ENCODE measurements around the gene CMKLR1.

Gene CMKLR1, protein sequence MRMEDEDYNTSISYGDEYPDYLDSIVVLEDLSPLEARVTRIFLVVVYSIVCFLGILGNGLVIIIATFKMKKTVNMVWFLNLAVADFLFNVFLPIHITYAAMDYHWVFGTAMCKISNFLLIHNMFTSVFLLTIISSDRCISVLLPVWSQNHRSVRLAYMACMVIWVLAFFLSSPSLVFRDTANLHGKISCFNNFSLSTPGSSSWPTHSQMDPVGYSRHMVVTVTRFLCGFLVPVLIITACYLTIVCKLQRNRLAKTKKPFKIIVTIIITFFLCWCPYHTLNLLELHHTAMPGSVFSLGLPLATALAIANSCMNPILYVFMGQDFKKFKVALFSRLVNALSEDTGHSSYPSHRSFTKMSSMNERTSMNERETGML
- total RNA-seq: 0 to 1.1 (median 0.10) reads per million in 4 donors

DNA sequence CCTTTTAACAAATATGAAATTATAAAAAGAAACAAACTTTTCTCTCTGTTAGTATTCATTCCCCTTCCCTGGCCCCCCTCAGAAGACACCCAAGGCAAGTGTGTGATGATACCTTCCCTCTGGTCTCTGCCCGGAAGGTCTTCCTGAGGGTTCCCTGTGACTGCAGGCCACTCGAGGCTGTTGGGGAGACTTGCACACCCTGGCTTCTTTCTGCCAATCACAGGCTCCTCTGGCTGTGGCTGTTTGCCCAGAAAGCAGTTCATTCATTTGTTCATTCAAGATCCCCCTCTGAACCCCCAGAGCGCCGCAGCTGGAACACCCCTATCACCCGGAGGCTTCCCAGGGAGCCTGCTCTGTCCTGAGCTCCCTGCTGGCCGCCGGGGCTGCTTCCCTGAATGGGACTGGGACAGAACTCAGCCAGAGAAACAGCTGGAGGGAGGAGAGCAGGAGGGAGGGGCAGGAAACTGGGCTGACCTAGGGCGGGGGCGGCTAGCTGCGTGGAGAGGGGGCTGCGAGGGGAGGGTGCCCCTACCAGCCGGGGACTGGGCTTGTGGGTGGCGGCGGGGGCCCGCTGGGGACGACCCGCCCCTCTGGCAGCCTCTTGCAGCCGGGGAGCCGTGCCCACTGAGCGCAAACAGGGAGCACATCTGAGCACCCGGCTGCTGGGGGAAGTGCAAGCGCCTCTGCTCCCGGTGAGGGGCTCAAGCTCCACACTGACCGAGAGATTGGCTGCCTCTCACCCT lies at the start of gene CMKLR1:
Gene CMKLR1 (minus strand): TSS at position 397 of the 743 bp plus-strand sequence. CDS start 45,720 bp downstream, outside the sequence.
- no peak for DNase-seq

DNA sequence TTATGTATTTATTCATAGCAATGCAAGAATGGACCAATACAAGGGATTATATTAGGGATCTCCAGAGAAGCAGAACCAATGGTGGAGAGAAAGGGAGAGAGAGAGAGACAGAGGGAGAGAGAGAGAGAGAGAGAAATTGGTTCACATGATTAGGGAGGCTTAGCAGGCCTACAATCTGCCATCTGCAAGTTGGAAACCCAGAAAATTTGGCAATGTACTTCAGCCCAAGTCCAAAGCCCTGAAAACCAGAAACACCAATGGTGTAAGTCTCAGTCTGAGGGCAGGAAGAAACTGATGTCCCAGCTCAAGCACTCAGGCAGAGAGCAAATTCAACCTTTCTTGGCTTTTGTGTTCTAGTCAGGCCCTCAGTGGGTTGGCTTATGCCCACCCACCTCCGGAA lies 48.7 kb upstream of the CMKLR1 start:
- no peak for DNase-seq

DNA sequence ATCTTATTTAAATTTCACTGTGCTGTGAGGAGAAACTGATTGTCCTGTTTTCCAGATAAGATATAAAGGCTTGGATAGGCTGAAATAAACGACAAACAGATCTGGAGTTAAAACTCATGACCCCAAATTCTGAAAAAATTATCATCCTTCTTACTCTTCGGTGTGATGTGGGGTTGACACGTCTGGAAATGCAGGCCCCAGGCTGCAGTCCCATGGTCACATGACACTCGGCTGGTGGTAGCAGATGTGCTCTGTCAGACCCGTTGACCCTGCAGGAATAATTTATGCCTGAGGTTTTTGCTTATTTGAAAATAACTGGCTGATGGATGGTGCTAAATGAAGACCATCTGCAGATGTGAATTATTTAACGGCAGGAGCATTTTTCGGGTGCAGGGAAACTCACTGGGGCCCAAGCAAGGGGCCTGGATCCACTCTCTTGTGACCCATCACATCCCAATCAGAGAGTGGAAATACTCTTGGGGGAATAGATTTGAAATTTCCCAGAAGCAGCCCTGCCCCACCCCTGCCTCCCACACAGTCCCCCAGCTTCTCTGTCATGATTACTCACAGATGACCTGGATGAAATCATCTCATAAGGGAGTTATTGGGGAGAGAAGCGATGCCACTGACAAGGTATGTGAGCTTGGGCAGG lies 47.7 kb upstream of the CMKLR1 start:
- DNase-seq: no peak

DNA sequence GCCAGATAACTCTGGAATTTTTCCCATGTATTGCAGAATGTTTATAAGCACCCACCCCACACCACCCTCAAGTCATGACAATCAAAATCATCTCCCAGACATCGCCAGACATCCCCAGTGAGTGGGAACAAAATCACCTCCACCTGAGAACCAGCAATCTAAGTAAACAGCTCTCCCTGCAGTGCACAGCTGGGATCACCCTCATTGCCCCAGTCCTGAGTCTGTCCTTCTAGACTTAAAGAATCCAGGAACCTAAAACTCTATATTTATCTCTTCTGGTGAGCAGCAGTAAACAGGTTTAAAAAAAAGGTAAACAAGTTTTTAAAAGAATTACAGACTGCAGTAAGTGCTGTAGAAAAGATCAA lies 43.3 kb upstream of the CMKLR1 start:
- no peak for DNase-seq

DNA sequence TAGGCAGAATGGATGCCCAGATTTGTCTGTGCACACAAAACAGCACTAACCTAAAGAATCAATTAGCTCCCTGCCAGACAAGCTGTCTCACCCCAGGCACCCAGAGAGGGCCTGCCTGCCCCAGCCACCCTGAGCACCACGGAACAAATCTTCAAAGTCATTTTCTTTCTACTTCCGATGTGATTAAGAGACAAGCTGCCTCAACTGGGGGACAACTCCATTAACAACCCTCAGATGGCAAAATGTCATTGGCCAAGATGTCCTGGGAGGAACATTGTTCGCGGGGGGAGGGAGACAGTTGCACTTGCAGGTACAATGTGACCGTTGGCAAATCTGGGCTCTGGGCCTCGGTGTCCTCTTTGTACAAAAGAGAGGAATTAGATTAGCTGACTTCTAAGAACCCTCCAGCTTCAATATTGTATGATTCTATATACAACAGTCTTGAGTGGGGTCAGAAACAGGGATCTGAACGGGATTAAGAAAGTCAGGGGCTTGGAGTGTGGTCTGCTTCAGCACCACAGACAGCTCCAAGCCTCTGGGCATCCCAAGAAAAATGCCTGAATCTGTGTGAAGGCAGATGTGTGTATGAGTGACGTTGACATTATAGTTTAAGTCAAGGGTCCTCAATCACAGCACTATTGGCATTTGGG lies 42.8 kb upstream of the CMKLR1 start:
- no peak for DNase-seq

DNA sequence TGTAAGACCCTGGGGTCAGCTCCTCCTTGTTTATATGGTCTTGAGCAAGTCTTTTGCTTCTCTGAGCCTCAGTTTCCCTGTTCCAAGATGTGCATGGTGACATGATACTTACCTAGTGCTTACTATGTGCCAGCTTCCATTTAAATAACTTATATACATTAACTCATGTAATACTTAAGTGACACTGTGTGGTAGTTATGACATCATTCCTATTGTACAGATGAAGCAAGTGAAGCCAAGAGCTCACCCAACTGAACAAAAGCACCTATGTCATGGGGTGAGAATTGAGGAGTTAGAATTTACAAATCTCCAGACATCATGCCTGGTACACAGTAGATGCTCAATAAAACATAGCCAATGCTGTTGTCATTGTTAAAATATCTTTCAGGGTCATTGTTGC lies 41.3 kb upstream of the CMKLR1 start:
- no peak for DNase-seq

DNA sequence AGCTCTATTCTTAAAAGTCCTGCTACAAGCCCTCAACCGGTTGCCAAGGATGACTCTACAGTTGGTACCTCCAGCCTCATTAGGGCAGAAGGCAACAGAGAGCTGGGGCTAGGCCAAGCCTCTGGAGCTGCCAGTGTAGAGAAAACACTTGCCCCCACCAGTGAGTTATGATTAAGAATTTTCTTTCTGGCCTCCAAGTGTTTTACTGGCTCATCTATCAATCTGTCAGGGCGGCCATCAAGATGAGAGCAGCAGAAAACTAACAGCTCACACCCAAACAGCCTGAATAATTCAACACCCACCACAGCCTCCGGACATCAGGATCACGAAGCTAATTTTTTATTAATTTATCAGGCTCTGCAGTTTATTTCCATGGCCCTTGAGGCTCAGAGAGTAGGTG lies 40.7 kb upstream of the CMKLR1 start:
- DNase-seq: no peak

DNA sequence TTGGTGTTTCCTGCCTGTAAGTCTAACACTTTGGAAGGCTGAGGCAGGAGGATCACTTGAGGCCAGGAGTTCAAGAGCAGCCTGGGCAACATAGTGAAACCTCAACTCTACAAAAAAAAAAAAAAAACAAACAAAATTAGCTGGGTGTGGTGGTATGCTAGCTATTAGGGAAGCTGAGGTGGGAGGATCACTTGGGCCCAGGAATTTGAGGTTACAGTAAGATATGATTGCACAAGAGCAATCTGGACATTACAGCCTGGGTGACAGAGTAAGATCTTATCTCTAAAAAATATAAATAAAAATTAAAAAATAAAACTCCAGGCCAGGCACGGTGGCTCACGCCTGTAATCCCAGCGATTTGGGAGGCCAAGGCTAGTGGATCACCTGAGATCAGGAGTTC lies 39.8 kb upstream of the CMKLR1 start:
- DNase-seq: no peak

DNA sequence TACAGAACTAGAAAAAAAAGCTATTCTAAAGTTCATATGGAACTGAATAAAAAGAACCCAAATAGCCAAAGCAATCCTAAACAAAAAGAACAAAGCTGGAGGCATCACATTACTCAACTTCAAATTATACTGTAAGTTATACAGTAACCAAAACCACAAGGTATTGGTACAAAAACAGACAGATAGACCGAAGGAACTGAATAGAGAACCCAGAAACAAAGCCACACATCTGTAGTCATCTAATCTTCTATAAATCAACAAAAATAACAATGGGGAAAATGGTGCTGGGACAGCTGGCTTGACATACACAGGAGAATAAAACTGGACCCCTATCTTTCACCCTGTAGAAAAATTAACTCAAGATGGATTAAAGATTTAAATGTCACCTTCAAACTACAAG lies 38.1 kb upstream of the CMKLR1 start:
- DNase-seq: no peak

DNA sequence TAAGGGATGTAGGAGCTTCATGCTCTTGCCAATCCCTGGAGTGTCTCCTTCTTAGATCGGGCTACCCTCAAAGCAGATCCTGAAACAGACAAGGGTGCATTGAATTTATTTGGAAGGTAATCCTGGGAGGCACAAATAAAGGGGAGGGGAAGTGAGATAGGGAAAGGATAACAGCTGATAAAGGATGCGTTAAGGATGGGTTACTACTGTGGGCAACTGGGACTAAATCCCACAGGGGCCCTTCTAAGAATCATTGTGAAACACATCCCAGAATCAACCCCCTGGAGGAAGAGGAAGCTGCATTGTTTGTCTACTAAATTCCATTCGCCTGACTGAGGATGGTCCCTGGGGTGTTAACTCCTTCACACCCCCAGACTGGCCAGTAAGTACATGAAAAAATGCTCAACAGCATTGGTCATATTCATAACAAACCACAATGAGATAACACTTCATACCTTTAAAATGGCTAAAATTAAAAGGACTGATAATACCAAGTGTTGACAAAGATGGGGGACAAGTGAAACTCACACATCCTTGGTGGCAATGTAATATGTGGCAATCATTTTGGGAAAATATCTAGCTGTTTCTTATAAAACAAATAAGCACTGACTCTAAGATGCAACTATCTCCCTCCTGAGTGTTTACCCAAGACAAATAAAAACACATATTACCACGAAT lies 37.0 kb upstream of the CMKLR1 start:
- DNase-seq: no peak

DNA sequence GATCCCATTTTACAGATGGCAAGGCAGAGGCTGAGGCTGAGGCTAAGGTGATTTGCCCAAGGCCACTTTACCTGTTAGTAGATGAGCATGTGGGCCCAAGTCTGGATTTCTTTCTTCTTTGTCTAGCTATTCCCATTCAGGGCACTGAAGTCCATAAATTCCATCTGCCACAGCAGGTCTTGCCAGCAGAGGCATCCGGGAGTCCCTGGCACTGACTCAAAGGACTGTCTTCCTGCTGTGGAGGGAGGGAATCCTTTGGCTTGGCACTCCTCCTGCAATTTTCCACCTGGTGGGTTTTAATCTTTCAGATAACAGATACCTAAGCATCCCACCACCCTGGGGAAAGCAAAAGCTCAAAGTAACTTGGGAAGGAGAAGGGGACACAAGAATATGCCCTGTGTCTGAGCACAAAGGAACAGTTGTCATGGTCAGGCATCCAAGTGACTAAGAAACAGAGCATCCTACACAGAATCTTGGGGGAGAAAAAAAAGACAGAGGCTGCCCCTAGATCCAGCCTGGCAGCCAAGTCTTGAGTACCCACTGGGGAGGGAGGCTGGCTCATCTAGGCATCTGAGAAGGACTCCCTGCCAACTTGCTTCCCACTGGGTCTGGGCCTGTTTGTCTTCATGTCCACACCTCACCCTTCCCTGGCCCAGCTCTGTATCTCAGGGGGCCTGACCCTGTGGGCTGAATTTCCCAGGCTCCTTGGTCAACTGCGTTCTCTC lies 35.6 kb upstream of the CMKLR1 start:
- DNase-seq: no peak

DNA sequence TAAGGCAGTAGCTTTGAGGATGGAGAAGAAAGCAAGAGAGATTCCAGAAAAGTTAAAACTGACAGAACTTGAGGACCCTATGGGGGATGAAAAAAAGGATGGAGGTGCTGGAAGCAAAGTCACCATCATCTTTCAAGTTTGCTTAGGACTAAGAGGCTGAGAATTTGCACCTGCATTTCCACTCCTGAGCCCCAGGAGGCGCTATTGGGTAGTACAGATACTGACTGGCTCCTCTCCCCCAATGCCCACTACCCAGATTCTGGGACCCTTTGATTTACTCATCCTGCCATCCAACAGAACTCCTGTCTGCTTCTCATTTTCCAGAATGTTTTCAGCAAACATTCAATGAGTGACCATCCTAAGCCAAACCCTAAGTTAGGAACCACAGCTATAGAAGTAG lies 34.0 kb upstream of the CMKLR1 start:
- DNase-seq: no peak

DNA sequence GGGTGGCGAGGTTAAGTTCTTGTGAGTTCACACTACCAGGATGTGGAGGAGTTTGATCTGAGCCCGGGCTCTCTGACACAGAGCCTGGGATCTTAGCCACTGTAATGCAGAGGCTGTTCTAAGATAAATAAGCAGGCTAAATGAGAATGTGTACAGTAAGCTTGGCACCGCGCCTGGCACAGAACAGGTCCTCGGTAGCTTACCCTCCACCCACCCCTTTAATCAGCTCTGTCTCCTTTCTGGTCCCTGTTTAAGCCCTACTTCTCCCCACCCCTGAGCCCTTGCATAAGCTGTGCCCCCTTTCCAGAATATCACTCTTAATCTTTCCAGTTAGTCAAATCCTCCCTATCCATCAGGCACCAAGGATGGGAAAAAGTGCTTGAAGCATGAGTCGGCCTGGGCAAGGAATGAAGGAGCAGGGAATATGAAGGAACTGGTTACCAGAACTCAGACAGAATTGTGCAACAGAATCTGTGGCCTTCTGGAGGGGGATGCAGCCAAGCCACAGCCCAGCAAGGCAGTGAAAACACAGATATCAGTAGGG lies 32.8 kb upstream of the CMKLR1 start:
- no peak for DNase-seq

DNA sequence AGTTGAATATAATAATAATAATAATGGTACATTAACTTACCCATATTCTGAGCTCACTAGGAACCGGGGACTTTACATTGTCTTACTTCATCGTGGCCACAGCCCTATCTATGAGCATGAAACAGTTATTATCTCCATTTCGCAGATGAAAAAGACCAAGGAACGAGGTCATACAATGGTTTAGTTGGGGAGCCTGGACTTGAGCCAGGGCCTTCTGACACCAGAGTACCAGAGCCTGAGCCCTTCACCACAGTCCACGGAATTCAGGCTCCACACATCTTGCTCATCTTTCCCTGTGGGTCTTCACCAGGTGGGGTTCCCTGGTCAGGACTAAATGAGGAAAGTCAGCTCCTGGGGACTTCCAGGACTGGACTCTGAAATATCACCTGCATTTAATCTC lies 31.3 kb upstream of the CMKLR1 start:
- no peak for DNase-seq

DNA sequence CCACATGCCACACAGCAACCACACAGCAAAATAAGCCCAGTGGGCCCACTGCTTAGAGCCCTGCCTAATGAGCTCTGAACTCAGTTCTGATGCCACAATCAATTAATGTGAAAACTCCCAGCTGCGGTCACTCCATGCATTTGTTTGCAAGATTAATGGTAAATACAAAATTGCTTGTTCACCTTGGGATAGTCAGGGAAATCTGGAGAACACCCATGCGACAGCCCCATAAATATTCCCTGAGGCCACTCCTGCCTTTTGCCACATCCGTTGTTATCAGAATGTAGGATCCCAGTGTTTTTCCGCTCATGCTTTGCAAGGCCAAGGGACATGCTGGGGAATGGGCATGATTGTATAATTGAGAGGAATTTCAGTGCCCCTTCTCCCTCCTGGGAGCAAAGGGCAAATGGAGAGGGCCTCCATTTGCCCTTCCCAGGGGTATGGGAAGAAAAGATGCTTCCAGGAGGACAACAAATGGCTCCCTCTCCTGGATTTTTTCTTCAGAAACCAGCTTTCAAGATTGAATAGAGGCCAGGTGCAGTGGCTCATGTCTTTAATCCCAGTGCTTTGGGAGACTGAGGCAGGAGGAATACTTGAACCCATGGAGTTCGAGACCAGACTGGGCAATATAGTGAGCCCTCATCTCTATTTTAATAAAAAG lies 30.8 kb upstream of the CMKLR1 start:
- no peak for DNase-seq

DNA sequence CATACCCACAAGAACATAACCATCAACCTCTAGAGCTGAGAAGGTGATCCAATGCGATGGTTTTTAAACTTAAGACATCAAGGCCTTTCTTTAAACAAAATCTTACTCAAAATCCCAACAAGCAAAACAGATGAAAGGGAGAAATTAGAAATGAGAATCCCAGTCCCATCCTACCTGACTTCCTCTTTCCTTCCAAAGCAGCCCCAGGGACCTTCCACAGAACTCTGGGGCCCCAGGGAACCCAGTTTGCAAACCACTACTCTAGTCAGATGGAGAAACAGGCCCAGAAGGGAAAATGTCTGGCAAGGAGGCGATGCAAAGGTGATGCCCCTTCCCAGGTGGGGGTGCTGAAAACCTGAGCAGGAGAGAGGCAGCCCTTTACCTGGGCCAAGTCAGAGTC lies 29.0 kb upstream of the CMKLR1 start:
- no peak for DNase-seq

DNA sequence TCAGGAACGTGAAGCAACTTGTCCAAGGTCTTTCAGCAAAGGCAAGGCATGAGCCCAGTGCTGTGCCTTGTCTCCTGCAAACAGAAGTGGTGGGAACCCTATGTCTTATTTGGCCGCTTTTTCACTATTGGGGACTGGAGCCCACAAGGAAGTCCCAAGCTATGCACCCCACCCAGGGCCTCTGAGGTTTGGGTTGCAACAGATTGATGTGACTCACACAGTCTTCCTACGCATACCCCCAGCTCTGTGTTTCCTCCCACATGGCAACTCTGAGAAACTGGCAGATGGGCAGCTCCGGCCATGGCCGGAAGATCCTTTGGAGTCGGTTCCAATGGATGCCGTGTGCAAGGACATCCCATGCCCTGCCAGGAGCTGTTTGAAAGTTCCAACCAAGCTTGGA lies 28.3 kb upstream of the CMKLR1 start:
- DNase-seq: no peak

DNA sequence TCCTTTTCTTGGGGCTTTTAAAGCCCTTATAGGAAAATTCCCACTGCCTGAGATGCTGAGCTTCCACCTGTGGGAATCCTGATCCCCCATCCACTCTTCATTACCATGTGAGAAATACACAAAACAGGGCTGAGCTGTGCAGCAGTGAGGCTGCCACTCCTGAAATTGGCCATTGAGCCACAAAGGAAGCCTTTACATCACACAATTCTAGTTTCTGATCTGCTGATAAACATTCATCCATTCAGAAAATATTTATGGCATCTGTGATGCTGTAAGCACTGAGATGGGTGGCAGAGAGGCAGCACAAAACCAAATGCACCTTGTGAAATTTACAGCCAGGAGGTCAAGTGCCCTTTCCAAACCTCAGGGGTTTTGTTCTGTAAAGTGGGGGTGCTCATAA lies 26.2 kb upstream of the CMKLR1 start:
- DNase-seq: no peak

DNA sequence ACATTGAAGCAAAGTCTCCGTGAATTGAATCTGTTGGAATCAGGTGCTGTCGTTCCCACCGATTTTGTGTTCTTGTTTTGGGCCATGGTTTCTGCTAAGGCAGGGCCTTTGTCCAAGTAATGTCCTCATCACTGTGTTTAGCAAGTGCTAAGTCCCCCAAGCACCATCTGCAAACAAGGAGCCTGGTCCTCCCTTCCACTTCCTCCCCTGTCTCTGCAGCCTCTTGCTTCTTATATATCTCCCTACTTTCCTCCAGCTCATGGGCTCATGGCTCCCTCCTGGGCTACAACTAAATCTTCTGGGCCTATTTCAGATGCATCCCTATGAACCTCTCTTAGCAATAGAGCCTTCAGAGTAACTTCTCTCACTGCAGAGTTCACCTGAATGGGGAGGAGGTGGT lies 25.8 kb upstream of the CMKLR1 start:
- DNase-seq: no peak

DNA sequence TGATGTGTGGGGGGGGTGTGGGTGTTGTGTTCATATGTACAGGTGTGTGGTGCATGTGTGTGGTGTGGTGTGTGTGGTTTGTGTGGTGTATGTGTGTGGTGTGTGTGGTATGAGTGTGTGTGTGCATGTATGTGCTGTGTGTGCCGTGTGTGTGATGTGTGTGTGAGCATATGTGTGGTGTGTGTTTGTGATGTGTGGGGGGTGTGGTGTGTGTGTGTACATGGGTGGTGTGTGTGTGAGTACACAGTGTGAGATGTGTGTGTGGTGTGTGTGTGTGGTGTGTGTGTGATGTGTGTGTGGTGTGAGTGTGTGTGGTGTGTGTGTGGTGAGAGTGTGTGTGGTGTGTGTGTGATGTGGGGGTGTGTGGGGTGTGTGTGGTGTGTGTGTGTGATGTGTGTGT lies 24.5 kb upstream of the CMKLR1 start:
- no peak for DNase-seq

DNA sequence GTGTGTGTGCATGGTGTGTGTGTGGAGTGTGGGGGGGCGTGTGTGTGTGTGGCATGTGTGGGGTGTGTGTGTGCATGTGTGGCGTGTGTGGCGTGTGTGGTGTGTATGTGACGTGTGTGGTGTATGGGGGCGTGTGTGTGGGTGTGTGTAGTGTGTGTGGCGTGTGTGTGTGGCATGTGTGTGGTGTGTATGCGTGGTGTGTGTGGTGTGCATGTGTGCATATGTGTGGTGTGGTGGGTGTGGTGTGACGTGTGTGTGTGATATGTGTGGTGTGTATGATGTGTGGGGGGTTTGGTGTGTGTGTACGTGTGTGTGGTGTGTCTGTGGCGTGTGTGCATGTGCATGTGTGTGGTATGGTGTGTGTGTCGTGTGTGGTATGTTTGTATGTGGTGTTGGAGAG lies 24.1 kb upstream of the CMKLR1 start:
- no peak for DNase-seq
